ENCODE data around the gene CHRNA5.

CHRNA5 gene

DNA sequence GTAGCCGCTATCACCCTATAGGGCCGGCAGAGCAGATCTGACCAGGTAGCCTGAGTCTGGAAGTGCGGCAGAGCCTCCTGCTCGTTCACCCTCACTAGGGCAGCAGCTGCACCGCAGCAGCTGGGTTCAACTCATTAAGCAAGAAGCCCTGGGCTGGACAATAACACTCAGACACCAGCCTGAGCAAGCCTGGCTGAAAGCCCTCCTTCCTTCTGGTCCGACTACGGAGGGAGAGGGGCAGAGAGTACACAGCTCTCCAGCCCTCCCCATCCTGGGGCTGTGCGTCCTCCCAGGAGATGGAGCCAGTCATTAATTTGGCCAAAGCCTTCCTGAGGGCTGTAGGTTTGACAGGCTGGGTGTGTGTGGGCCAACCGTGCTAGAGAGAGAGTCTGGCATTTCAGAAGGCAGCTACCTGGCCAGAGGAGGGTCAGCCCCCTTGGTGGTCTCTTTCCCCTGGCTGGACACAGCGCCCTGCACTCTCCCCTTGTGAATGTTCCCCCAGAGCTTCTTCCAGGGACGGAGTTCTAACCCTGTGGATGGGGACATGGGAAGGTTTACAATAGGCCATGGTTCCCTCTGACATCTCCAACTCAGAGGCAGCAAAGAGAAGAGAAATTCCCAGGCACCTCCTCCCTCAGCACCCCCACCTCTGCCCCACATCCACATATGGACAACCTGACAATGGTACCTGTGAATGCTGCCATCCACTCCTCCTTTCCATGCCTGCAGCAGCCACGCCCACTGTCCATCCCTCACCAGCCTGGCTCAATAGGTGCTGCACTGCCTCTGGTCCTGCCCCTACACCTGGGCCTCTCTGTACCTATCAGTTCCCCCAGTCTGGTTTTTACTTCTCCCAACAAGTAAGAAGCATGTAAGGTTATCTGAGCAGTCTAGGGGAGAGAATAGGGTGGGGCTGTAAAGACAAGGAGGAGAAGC is 69.2 kb downstream of the CHRNA5 start:
- TF ChIP-seq ZNF384 (IDR thresholded peaks at IDR 0.05) (no peak), CTBP1 (IDR thresholded peaks at IDR 0.05; ENCODE audit: borderline replicate concordance) (no peak)
- CTCF ChIA-PET = interaction anchor here (1.2 kb wide), 1 partner anchor 10 kb away, joined by 3 read pairs; no protein-coding TSS in a partner anchor
- POLR2A ChIA-PET = interaction anchor here (0.8 to 1.0 kb wide), 2 partner anchors 69 to 94 kb away, joined by 3 read pairs; partner anchors contain the start of genes CHRNA5 and PSMA4
- DNase-seq (ENCODE audit: extremely low spot score) = no peak

GRCh38 chr15:78635346-78635745 is 70.0 kb downstream of the CHRNA5 start:
- ChIA-PET CTCF (interaction anchor here (1.2 kb wide), 1 partner anchor 11 kb away, joined by 3 read pairs; no protein-coding TSS in a partner anchor), POLR2A (interaction anchor here (1.0 kb wide), 1 partner anchor 95 kb away, joined by 3 read pairs; the partner anchor contains the start of gene PSMA4)
- no peak for DNase-seq (ENCODE audit: extremely low spot score)
- no peak for TF ChIP-seq BHLHE40 (IDR thresholded peaks at IDR 0.05; ENCODE audit: borderline replicate concordance)
- TF ChIP-seq FOXK2 (IDR thresholded peaks at IDR 0.05) = no peak
- no peak for TF ChIP-seq HDGF (IDR thresholded peaks at IDR 0.05; ENCODE audit: borderline replicate concordance)
- no peak for TF ChIP-seq PKNOX1 (IDR thresholded peaks at IDR 0.05)
- TF ChIP-seq ZNF384 (IDR thresholded peaks at IDR 0.05) = no peak
- no peak for TF ChIP-seq L3MBTL2 (conservative IDR thresholded peaks at IDR 0.05)
- TF ChIP-seq LEF1 (IDR thresholded peaks at IDR 0.05; ENCODE audit: borderline replicate concordance) = no peak

DNA sequence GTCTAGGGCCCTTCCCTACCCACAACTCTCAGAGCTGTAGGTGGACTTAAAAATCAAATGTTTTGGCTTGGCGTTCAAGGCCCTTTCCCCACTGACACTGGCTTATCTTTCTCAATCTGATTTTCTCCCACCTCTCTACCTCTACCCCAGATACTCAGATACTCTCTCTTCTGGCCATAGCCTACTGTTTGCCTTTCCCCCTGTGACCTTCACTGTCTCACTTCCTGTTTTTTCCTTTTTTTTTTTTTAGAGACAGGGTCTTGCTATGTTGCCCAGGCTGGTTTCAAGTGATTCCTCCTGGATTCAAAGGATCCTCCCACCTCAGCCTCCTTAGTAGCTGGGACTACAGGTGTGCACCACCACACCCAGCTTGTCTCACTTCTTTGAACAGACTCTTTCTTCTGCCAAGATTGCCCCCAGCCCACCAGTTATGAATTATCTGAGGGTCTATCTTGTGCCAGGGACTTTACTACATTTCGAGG is 71.1 kb downstream of the CHRNA5 start:
- ChIA-PET POLR2A (no interaction called here), CTCF (interaction anchor here (0.6 kb wide), 1 partner anchor 8 kb away, joined by 3 read pairs; no protein-coding TSS in a partner anchor)
- TF ChIP-seq FOXK2 (IDR thresholded peaks at IDR 0.05) (no peak), HDGF (IDR thresholded peaks at IDR 0.05; ENCODE audit: borderline replicate concordance) (no peak), SP1 (IDR thresholded peaks at IDR 0.05) (no peak), PKNOX1 (IDR thresholded peaks at IDR 0.05) (no peak), ZNF384 (IDR thresholded peaks at IDR 0.05) (no peak), ARNT (IDR thresholded peaks at IDR 0.05) (no peak)
- no peak for DNase-seq (ENCODE audit: extremely low spot score)

- ChIA-PET CTCF (interaction anchor here (0.6 to 2.7 kb wide), 12 partner anchors 9 to 1106 kb away, joined by 3 to 29 read pairs (median 4); no protein-coding TSS in a partner anchor), POLR2A (no interaction called here)
- TF ChIP-seq ELF4 (IDR thresholded peaks at IDR 0.05) = no peak
- TF ChIP-seq SP1 (IDR thresholded peaks at IDR 0.05) = no peak
- no peak for TF ChIP-seq LEF1 (IDR thresholded peaks at IDR 0.05; ENCODE audit: borderline replicate concordance)
- TF ChIP-seq NFRKB (IDR thresholded peaks at IDR 0.05) = no peak
- no peak for TF ChIP-seq PKNOX1 (IDR thresholded peaks at IDR 0.05)
- TF ChIP-seq BHLHE40 (IDR thresholded peaks at IDR 0.05; ENCODE audit: borderline replicate concordance) = no peak
- TF ChIP-seq FOXM1 (IDR thresholded peaks at IDR 0.05; ENCODE audit: borderline replicate concordance) = no peak
- TF ChIP-seq SUZ12 (IDR thresholded peaks at IDR 0.05) = no peak
- no peak for TF ChIP-seq L3MBTL2 (conservative IDR thresholded peaks at IDR 0.05)
- TF ChIP-seq ZNF384 (IDR thresholded peaks at IDR 0.05) = no peak
- no peak for TF ChIP-seq TARDBP (IDR thresholded peaks at IDR 0.05)
- no peak for TF ChIP-seq FOXA1 (IDR thresholded peaks at IDR 0.05)
- TF ChIP-seq ARNT (IDR thresholded peaks at IDR 0.05) = no peak
- no peak for TF ChIP-seq FOXK2 (IDR thresholded peaks at IDR 0.05)
- TF ChIP-seq CTBP1 (IDR thresholded peaks at IDR 0.05; ENCODE audit: borderline replicate concordance) = no peak
- TF ChIP-seq HDGF (IDR thresholded peaks at IDR 0.05; ENCODE audit: borderline replicate concordance) = no peak
- no peak for DNase-seq (ENCODE audit: extremely low spot score)
These were observed 72.6 kb downstream of the CHRNA5 start for GRCh38 chr15:78637776-78638435.

GRCh38 chr15:78638658-78639314 is 73.5 kb downstream of the CHRNA5 start:
- CTCF ChIA-PET = interaction anchor here (0.6 to 2.7 kb wide), 18 partner anchors 8 to 1107 kb away, joined by 3 to 29 read pairs (median 4); no protein-coding TSS in a partner anchor
- DNase-seq (ENCODE audit: extremely low spot score) = peak; percentile 85
- POLR2A ChIA-PET = no interaction called here
- TF ChIP-seq SUZ12 (IDR thresholded peaks at IDR 0.05) (no peak), L3MBTL2 (conservative IDR thresholded peaks at IDR 0.05) (no peak), SP1 (IDR thresholded peaks at IDR 0.05) (no peak), LEF1 (IDR thresholded peaks at IDR 0.05; ENCODE audit: borderline replicate concordance) (no peak), ZNF384 (IDR thresholded peaks at IDR 0.05) (no peak), ELF4 (IDR thresholded peaks at IDR 0.05) (no peak), FOXM1 (IDR thresholded peaks at IDR 0.05; ENCODE audit: borderline replicate concordance) (no peak), FOXA1 (IDR thresholded peaks at IDR 0.05) (no peak), CTBP1 (IDR thresholded peaks at IDR 0.05; ENCODE audit: borderline replicate concordance) (no peak), NFRKB (IDR thresholded peaks at IDR 0.05) (no peak), BHLHE40 (IDR thresholded peaks at IDR 0.05; ENCODE audit: borderline replicate concordance) (no peak), TARDBP (IDR thresholded peaks at IDR 0.05) (no peak), HDGF (IDR thresholded peaks at IDR 0.05; ENCODE audit: borderline replicate concordance) (no peak), FOXK2 (IDR thresholded peaks at IDR 0.05) (no peak)
